Forelimb muscle (tissue), 1 donor: ENCODE measurements around the gene MOB1B. TPM values are rescaled to one million over a fixed set of nuclear protein-coding genes. Genes with fewer than 3 reads are reported as not detected.
A peak's percentile ranks its signal among the peaks of the same experiment; 100 is the strongest.
"Not testable (repeated sequence)": the region's sequence is repeated elsewhere in the genome, so short reads cannot be mapped to it uniquely, and the experiment has no call there.

Source experiments
- DNase-seq: peaks from one replicate; pipeline ENCODE4 v3.0.0-alpha.2; 2013; ENCODE audit warnings: low read depth
- polyA plus RNA-seq: library from polyadenylated mRNA; unstranded; fragments of 120-200 nt; gene quantifications from one replicate; pipeline ENCODE4 v1.2.1, GENCODE V29; 2013; ENCODE audit not compliant: insufficient read length

Gene MOB1B
- polyA plus RNA-seq, 1 donor: 32.1 TPM

DNA sequence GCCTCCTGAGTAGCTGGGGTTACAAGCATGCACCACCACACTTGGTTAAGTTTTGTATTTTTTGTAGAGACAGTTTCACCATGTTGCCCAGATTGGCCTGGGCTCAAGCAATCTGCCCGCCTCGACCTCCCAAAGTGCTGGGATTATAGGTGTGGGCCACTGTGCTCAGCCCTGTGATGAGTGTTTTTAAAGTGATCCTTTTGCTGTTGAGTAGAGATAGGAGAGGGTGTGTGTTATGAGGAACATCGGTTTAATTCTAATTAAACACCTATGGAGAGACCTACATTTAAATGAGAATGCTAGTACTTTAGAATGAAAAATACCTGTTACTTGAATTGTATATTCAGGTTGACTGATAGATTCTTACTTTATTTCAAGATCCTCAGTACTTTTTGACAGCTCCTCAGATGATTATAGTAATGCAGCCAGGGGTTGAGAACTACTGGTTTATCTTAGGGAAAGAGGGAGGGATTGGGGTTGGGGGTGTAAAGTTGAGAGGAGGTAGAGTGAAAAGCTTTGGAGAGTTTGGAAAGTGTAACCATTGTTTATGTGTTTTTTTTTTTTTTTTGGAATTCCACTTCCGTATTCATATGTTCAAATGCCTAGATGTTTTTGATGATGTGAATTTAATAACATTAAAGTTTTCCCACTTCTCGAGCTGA, 54.5 kb downstream of the MOB1B start:
- DNase-seq: no peak

DNA sequence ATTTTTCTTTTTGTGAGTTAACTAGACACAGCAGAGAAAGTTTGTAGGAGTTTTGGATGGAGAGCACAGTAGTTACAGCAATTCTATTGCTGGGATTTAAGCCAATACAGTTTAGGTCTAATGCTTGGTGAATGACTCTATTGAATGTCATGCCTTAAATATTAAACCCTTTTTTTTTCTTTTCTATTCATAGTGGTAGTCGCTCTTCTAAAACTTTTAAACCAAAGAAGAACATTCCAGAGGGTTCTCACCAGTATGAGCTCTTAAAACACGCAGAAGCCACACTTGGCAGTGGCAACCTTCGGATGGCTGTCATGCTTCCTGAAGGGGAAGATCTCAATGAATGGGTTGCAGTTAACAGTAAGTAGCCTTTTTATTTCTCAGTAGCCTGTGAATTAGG, 56.5 kb downstream of the MOB1B start:
- no peak for DNase-seq

DNA sequence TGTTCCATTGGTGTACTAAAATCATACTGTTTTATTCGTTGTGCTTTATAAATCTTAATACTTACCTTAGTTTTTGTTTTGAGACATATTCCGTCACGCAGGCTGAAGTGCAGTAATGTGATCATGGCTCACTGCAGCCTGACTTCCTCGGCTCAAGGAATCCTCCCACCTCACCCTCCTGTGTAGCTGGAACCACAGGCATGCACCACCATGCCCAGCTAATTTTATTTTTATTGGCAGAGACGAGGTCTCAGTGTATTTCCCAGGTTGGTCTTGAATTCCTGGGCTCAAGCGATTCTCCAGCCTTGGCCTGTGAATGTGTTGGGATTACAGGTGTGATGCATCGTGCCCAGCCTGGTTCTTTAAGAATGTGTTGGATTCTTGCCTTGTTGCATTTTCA, 66.9 kb downstream of the MOB1B start:
- no peak for DNase-seq

DNA sequence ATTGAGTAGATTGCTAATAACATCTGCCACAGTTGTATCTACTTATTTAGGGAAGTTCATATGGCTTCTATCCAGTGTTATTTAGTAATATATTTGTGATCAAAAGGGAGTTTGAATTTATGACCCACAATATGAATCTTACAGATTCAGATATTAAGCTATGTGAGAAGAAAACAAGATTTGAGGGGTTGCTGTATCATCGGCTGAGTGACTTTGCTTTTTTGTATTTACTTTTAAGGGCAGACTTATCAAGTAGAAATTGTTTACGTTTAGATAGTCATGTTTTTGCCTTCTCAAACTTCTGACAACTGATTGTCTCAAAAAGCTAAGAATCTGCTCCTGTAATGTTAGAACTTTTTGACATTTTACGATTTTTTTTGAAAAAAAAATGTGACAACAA, 74.1 kb downstream of the MOB1B start:
- DNase-seq: no peak

DNA sequence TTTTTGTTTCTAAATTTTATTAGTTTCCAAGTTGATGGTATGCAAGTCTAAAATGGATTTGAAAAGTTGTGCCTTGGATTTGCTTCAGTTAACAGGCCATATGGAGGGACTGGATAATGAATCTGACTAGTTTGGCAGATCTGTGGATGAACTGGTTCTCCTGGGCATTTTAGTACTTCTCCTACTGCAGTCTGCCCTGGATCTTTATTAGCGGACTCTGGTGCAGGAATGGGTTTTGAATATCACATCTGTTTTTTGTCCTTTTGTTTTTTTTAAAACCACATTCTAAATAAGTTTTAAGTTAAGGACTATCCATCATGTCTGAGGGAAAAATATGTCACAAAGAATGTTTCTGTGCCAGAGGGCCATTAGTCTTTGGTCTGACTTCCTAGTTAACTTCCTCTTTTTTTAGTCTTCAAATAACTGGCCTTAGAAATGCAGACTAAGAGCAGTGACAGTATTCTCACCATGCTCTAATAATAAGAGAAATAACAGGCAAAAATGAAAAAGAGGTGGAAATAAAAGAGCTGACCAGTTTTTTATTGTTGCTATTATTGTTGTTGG, 77.4 kb downstream of the MOB1B start:
- no peak for DNase-seq

DNA sequence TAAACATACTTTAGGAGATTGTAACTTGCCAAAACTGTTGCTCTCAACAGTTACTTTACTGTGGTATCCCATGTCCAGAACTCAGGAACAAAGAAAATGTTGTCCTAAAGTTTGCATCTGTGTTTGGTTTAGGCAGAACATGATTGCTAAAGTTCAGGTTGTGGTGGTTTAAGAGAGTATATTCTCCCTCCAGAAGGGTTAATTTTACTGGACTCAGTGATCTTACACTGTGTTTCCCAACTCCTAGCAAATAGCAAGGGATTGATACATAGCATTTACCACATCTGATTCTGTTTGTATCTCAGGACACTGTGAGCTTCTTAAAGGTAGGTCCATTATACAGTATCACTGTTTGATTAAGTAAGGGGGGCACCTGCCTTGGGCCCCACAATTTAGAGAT, 78.0 kb downstream of the MOB1B start:
- no peak for DNase-seq

DNA sequence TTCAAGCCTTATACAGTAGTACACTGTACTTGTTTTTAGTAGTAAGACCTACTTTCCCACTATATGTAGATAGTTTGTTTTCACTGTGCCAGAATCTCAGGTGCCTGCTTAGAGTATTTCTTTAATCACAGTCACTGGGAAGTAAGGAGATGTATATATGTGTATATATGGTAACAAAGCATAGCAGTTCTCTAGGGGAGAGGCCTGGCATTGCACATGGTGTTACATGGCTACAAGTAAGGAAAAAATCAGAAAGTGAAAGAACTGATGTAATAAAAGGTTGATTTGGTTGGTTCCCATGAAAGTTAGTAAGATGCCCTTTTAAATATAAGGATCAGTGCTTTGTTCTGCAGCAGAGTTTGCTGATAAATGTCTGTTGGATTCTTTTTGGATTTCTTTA, 81.9 kb downstream of the MOB1B start:
- DNase-seq: no peak

DNA sequence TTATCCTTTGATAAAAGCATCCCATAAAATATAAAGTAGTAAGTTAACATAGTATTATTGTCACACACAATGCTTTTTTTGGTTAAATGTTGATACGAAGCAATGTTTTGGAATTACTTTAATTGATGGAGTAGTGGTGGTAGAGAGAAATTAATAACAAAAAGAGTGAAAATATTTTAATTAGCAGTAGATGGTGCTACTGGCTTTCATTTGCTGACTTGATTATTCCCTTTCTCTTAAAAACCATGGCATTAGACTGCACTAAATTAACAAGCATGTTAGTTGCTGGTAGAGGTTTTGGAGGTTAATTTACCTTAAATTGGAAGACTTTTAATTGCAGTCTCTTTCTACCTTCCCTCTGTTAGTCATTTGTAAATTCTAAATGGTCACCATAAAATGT, 82.4 kb downstream of the MOB1B start:
- no peak for DNase-seq

DNA sequence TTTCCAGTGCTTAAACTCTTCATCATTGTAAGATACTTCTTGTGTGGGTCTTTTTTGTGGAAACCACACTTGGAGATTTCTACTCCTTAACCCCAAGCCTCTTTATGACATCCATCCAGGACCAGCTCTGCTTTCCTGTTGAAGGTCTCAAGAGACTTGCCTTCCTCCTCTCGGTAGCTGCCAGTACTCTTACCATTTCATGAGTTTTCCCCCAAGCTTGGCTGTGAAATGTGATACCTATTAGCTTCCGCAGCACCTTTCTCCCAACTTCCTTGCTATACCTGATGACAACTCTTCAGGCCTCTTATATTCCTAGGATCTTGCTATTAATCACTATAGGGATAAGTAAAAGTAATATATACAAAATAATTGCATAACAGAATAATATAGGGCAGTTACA, 89.4 kb downstream of the MOB1B start:
- DNase-seq: no peak

DNA sequence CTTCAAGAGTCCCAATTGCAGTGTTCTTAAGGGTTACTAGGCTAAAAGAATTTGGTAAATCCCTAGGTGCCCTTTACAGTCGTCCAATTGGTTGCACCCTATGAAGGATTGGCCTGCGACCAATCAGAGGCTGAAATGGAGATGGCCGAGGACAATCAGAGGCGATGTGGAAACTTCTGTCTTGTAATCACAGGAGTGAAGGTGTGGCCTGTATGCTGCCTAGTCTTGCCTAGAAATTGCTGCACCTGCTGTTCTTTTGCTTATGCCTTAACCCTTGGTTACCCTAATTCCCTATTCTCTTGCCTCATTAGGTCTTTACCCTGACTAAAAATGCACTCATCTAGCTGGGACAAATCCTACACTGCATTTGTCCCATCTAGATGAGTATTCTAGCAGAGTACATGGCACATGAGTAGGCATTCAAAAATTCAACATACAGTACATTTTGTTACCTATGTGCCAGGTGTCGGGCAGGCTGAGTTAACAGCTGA, 90.3 kb downstream of the MOB1B start:
- no peak for DNase-seq

DNA sequence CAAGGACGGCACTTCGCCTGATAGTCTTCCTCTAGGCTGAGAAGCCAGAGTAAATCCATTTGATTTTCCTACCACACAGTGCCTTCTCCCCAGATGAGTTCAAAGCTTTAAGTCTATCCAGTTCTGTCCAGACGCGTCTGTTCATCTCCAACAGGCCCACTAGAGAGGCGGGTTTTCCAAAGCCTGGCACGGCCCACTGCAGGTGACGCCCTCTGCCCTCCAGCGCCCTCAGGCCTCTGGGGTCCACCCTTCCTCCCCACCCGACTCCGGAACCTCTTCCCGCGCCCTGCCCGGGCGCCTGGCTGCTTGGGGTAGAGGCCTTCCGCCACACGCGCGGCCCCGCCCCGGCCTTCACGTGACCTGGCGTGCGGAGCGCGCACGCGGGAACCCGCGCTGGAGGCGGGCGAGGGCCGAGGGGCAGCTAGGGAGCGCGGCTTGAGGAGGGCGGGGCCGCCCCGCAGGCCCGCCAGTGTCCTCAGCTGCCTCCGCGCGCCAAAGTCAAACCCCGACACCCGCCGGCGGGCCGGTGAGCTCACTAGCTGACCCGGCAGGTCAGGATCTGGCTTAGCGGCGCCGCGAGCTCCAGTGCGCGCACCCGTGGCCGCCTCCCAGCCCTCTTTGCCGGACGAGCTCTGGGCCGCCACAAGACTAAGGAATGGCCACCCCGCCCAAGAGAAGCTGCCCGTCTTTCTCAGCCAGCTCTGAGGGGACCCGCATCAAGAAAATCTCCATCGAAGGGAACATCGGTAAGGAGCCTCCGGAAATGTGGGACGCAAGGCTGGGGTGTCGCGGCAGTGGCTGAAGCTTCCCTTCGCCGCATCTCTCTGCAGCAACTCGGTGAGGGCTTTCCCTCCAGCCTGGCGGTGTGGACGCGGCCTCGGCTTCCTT, 91.3 kb downstream of the MOB1B start, which contains the start of gene DCK:
Gene DCK, plus strand, starts transcription at position 469 of the 888 bp plus-strand sequence. Its CDS starts 187 bp downstream, at position 656.
- peak; percentile 77 for DNase-seq

DNA sequence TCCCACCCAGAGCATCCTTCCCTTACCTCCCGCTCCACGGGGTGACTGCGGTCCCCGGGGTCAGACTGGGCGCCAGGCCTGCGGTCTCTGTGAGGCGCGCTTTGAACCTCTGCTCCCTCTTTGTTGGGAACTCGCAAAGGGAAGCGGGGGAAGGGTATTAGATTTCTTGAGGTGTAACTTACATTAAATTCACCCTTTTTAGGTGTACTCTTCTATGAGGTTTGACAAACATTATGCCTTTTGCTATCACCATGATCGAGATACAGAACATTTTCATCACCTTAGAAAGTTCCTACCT, 91.8 kb downstream of the MOB1B start:
- no peak for DNase-seq

DNA sequence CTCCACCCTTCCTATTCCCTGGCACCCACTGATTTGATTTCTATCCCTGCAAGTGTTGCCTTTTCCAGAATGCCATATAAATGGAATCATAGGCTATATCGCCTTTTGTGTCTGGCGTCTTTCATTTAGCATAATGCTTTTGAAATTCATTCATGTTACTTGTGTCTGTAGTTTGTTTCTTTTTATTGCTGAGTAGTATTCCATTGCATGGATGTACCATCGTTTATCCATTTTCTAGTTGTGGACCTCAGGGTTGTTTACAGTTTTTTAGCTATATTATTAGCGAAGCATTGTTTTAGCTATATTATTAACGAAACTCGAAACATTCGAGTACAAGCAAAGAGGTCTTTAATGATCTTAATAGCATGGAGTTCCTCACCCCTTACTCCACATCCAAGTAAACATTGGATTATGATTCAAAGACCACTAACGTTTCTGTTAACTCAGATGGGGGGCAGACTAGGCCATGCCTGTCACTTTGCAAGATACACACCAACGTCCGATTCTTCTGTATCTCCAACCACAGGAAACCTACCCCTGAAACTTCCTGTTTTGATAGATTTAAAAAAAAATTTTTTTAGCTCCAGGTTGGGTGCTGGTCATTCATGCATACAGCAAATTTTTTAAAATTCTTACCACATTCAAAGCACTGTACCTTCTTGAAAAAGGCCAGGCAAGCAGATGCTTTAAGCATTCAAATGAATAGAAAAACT, 92.4 kb downstream of the MOB1B start:
- no peak for DNase-seq

DNA sequence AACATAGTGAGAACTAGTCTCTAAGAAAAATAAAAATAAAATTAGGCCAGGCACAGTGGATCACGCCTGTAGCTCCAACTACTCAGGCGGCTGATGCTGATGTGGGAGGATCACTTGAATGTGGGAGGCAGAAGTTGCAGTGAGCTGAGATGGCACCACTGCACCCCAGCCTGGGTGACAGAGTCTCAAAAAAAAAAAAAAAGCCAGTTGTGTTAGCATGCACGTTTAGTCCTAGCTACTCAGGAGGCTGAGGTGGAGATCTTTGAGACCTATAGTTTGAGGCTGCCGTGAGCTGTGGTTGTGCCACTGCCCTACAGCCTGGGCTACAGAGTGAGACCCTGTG, 93.8 kb downstream of the MOB1B start:
- DNase-seq: no peak

DNA sequence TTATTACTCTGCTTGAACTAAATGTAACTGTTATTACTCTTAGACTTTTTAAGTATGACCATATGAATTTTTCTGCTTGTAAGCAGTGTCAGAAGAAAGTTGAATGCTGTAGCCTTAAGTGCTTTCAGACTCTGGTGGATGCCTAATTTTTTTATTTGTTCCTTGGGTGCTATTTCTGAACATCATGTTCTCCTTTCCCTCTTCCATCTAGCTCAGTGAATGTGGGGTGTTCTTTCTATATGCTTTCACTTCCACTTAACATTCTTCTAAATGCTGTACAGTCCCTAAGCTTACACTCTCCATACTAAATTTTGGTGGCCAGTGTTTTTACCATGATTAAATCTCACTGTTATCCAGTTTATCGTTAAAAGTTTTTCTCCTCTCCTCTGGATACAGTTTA, 94.9 kb downstream of the MOB1B start:
- no peak for DNase-seq

DNA sequence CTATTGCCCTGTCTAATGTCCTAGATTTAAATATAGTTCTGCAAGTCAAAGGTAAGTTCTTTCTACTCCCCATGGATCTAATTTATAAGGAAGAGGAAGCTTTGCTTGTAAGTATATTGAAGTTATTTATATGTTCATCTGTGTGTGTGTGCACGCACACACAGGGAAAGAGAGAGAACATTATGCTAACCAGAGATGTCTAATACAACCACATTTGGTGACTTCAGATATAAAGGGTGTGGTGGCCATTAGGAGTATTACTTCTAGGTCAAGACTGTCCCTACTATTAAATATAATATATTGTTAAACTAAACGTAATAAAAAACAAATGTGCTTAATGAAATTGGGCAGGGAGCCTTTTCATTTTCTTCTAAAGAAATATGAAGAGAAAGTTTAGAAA, 95.4 kb downstream of the MOB1B start:
- no peak for DNase-seq

DNA sequence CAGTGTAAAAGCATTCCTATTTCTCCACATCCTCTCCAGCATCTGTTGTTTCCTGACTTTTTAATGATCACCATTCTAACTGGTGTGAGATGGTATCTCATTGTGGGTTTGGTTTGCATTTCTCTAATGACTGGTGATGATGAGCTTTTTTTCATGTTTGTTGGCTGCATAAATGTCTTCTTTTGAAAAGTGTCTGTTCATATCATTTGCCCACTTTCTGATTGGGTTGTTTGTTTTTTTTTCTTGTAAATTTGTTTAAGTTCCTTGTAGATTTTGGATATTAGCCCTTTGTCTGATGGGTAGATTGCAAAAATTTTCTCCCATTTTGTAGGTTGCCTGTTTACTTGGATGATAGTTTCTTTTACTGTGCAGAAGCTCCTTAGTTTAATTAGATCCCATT, 97.5 kb downstream of the MOB1B start:
- DNase-seq: not testable (repeated sequence)

DNA sequence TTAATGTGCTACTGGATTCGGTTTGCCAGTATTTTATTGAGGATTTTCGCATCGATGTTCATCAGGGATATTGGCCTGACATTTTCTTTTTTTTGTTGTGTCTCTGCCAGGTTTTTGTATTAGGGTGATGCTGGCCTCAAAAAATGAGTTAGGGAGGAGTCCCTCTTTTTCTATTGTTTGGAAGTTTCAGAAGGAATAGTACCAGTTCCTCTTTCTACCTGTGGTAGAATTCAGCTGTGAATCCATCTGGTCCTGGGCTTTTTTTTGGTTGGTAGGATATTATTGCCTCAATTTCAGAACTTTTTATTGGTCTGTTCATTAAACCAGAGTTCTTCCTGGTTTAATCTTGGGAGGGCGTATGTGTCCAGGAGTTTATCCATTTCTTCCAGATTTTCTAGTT, 99.2 kb downstream of the MOB1B start:
- not testable (repeated sequence) for DNase-seq

DNA sequence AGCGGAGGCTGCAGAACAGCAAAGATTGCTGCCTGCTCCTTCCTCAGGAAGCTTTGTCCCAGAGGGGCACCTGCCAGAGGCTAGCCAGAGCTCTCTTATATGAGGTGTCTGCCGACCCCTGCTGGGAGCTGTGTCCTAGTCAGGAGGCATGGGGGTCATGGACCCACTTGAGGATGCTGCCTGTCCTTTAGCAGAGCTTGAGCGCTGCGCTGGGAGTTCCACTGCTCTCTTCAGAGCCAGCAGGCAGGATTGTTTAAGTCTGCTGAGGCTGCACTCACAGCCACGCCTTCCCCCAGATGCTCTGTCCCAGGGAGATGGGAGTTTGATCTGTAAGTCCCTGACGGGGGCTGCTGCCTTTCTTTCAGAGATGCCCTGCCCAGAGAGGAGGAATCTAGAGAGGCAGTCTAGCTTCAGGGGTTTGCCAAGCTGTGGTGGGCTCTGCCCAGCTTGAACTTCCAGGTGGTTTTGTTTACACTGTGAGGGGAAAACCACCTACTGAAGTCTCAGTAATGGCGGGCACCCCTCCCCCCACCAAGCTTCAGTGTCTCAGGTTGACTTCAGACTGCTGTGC, 102.2 kb downstream of the MOB1B start:
- no peak for DNase-seq

DNA sequence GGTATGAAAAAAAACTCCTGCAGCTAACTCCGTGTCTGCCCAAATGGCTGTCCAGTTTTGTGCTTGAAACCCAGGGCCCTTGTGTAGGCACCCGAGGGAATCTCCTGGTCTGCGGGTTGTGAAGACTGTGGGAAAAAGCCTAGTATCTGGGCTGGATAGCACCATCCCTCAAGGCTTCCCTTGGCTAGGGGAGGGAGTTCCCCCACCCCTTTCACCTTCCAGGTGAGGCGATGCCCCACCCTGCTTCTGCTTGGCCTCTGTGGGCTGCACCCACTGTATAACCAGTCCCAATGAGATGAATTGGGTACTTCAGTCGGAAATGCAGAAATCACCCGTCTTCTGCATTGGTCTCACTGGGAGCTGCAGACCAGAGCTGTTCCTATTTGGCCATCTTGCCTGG, 102.9 kb downstream of the MOB1B start:
- not testable (repeated sequence) for DNase-seq

DNA sequence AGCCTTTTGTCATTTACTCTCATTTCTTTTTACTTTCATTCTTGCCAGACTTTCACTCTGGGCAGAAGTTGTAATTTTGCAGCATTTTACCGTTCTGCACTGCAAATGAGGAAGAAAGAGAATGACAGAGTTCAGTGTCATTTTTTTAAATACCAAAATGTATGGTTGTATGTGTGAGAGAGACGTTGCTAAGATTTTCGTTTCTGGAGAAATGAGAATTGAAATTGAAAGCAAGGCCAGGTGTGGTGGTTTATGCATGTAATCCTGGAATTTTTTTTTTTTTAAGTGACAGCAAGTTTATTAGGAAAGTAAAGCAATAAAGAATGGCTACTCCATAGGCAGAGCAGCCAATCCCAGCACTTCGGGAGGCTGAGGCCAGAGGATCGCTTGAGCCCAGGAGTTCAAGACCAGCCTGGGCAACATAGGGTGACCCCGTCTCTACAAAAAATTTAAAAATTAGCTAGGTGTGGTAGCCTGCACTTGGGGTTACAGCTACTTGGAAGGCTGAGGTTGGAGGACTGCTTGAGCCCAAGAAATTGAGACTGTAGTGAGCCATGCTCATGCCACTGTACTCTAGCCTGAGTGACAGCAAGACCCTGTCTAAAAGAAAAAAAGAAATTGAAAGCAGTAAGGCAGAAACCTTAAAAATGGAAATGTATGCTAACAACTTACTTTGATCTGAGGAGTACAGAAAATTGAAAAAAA, 104.2 kb downstream of the MOB1B start:
- no peak for DNase-seq
